Common myeloid progenitor, CD34-positive (primary cell): Measurements from ENCODE around the gene B3GAT2. TPM values are rescaled to one million over a fixed set of nuclear protein-coding genes. Genes with fewer than 3 reads are reported as not detected.
A peak's percentile ranks its signal among the peaks of the same experiment; 100 is the strongest.

Experiments used
- CTCF ChIA-PET: fragments of 350-600 bp; sonication (Branson Sonifier 250); formaldehyde crosslinking; loops from one replicate; lab custom pipeline; 2021; ENCODE audit warnings: antibody characterized with exemption; lab: Charles Lee
- POLR2A ChIA-PET: fragments of 350-600 bp; sonication (Branson Sonifier 250); formaldehyde crosslinking; loops from one replicate; lab custom pipeline; 2021; ENCODE audit warnings: antibody characterized with exemption; lab: Charles Lee
- DNase-seq, 3 donors: peaks; one replicate each; pipeline versions ENCODE4 v3.0.0 to v3.0.0-alpha.2; 2013
- H3K27ac ChIP-seq, 2 experiments: 1 replicate in 1 of 2; 2 replicates in 1 of 2; pipeline ENCODE4 v1.7.0; 2013; ENCODE audit warnings: inconsistent platforms in 2 of 2, low read length in 2 of 2, mild to moderate bottlenecking in 2 of 2, low read depth in 1 of 2, moderate library complexity in 1 of 2; ENCODE audit not compliant: severe bottlenecking in 2 of 2, insufficient read depth in 1 of 2, poor library complexity in 1 of 2
- H3K27me3 ChIP-seq, 5 experiments: replicated peaks in 2 of 5; 1 replicate in 3 of 5; 2 replicates in 2 of 5; pipeline versions ENCODE4 v1.6.1 to v1.7.0; 2013; ENCODE audit warnings: low read length in 4 of 5, mild to moderate bottlenecking in 2 of 5, moderate library complexity in 2 of 5, inconsistent platforms in 1 of 5; ENCODE audit not compliant: insufficient read depth in 5 of 5, control insufficient read depth in 4 of 5
- H3K36me3 ChIP-seq, 4 experiments: 1 replicate in 2 of 4; 2 replicates in 2 of 4; pipeline versions ENCODE4 v1.6.1 to v1.7.0; 2013; ENCODE audit warnings: low read length in 3 of 4, control low read depth in 1 of 4, mild to moderate bottlenecking in 1 of 4; ENCODE audit not compliant: control insufficient read depth in 4 of 4, insufficient read depth in 4 of 4
- H3K4me1 ChIP-seq, 4 experiments: 1 replicate in 3 of 4; 2 replicates in 1 of 4; pipeline versions ENCODE4 v1.6.1 to v1.7.1; 2013; ENCODE audit warnings: low read length in 3 of 4, mild to moderate bottlenecking in 3 of 4, control low read depth in 1 of 4, inconsistent platforms in 1 of 4, moderate library complexity in 1 of 4; ENCODE audit not compliant: control insufficient read depth in 4 of 4, insufficient read depth in 4 of 4; ENCODE audit errors: control extremely low read depth in 1 of 4
- H3K4me3 ChIP-seq, 7 experiments: 1 replicate in 4 of 7; 2 replicates in 3 of 7; pipeline versions ENCODE4 v1.5.1 to v1.7.0; 2013; ENCODE audit warnings: mild to moderate bottlenecking in 7 of 7, low read length in 6 of 7, moderate library complexity in 6 of 7, inconsistent platforms in 2 of 7, low read depth in 2 of 7, control low read depth in 1 of 7; ENCODE audit not compliant: insufficient read depth in 4 of 7, control insufficient read depth in 1 of 7; ENCODE audit errors: extremely low read depth in 1 of 7
- H3K9me3 ChIP-seq, 5 experiments: 1 replicate in 4 of 5; 2 replicates in 1 of 5; pipeline versions ENCODE4 v1.6.1 to v1.7.1; 2013; ENCODE audit warnings: low read length in 4 of 5, mild to moderate bottlenecking in 2 of 5, inconsistent platforms in 1 of 5, low read depth in 1 of 5, moderate library complexity in 1 of 5; ENCODE audit not compliant: control insufficient read depth in 4 of 5, insufficient read depth in 2 of 5; ENCODE audit errors: control extremely low read depth in 1 of 5
- WGBS: methylation state at CpG from one replicate; pipeline ENCODE4 v1.1.5; 2013; ENCODE audit not compliant: insufficient coverage; 5-methylcytosine and 5-hydroxymethylcytosine counted together
- polyA plus RNA-seq: library from polyadenylated mRNA; unstranded; fragments of 120-200 nt; gene quantifications from one replicate; pipeline ENCODE4 v1.2.1, GENCODE V29; 2013

B3GAT2 gene
- polyA plus RNA-seq = 1.3 TPM

GRCh38 chr6:70956451-70957283, at the start of gene B3GAT2:
B3GAT2 (minus strand) TSS chr6:70957060; CDS start chr6:70956429, 631 bp downstream.
- Histone ChIP-seq H3K9me3 (no peaks in the 10 kb centered on the region), H3K4me3 (peak within 1 kb of the TSS; percentile 31 to 76 (median 60)), H3K27ac (no peak within 1 kb of the TSS), H3K4me1 (peaks cover 0 to 27% (median 21%) of the 10 kb centered on the region in 4 experiments), H3K36me3 (no peaks in the 10 kb centered on the region), H3K27me3 (peaks cover 16 to 77% (median 36%) of the 10 kb centered on the region in 5 experiments)
- POLR2A ChIA-PET = no interaction called here
- 1% methylated on average over 60 of the region's 83 CpGs for WGBS
- CTCF ChIA-PET = interaction anchor here (0.7 to 2.3 kb wide), 7 partner anchors 9 to 647 kb away, joined by 3 to 5 read pairs (median 3); no protein-coding TSS in a partner anchor
- peak in 1 of 3 donors; percentile 38 for DNase-seq

- H3K4me3 ChIP-seq = no peak overlapping the region
- CTCF ChIA-PET = no interaction called here
- H3K27ac ChIP-seq = no peak overlapping the region
- H3K9me3 ChIP-seq = no peaks in the 10 kb centered on the region
- no peak for DNase-seq
- WGBS = 54% methylated on average over 4 of the region's 4 CpGs
- no peaks in the 10 kb centered on the region for H3K36me3 ChIP-seq
- H3K4me1 ChIP-seq = no peaks in the 10 kb centered on the region
- POLR2A ChIA-PET = no interaction called here
- peaks cover 0 to 3% (median 0%) of the 10 kb centered on the region in 5 experiments for H3K27me3 ChIP-seq
Measured at GRCh38 chr6:70998148-70998547, 41.3 kb upstream of the B3GAT2 start.

GRCh38 chr6:70997379-70997778, 40.5 kb upstream of the B3GAT2 start:
- 92% methylated on average over 2 of the region's 3 CpGs for WGBS
- no peaks in the 10 kb centered on the region for H3K36me3 ChIP-seq
- ChIA-PET POLR2A (no interaction called here), CTCF (no interaction called here)
- peaks cover 0 to 3% (median 0%) of the 10 kb centered on the region in 5 experiments for H3K27me3 ChIP-seq
- DNase-seq = no peak
- no peaks in the 10 kb centered on the region for H3K4me1 ChIP-seq
- H3K4me3 ChIP-seq = no peak overlapping the region
- no peak overlapping the region for H3K27ac ChIP-seq
- no peaks in the 10 kb centered on the region for H3K9me3 ChIP-seq

- H3K4me1 ChIP-seq = no peaks in the 10 kb centered on the region
- DNase-seq = no peak
- ChIA-PET CTCF (no interaction called here), POLR2A (no interaction called here)
- no peak overlapping the region for H3K4me3 ChIP-seq
- WGBS = no CpG with 5 or more reads among the region's 1 CpG
- no peak overlapping the region for H3K27ac ChIP-seq
- H3K36me3 ChIP-seq = no peaks in the 10 kb centered on the region
- H3K9me3 ChIP-seq = no peaks in the 10 kb centered on the region
- H3K27me3 ChIP-seq = peaks cover 0 to 3% (median 0%) of the 10 kb centered on the region in 5 experiments
Measured at GRCh38 chr6:70996106-70996505, 39.2 kb upstream of the B3GAT2 start.

GRCh38 chr6:70995411-70995810, 38.6 kb upstream of the B3GAT2 start:
- no peak overlapping the region for H3K4me3 ChIP-seq
- H3K4me1 ChIP-seq = no peaks in the 10 kb centered on the region
- no peaks in the 10 kb centered on the region for H3K36me3 ChIP-seq
- CTCF ChIA-PET = no interaction called here
- DNase-seq = no peak
- no peak overlapping the region for H3K27ac ChIP-seq
- H3K9me3 ChIP-seq = no peaks in the 10 kb centered on the region
- peaks cover 0 to 3% (median 0%) of the 10 kb centered on the region in 5 experiments for H3K27me3 ChIP-seq
- POLR2A ChIA-PET = no interaction called here

GRCh38 chr6:70991253-70991652, 34.4 kb upstream of the B3GAT2 start:
- Histone ChIP-seq H3K9me3 (no peaks in the 10 kb centered on the region), H3K36me3 (no peaks in the 10 kb centered on the region), H3K4me3 (no peak overlapping the region), H3K27ac (no peak overlapping the region), H3K4me1 (no peaks in the 10 kb centered on the region), H3K27me3 (peaks cover 0 to 3% (median 0%) of the 10 kb centered on the region in 5 experiments)
- ChIA-PET POLR2A (no interaction called here), CTCF (no interaction called here)
- WGBS = 100% methylated on average over 2 of the region's 2 CpGs
- DNase-seq = no peak

- CTCF ChIA-PET = no interaction called here
- no peak overlapping the region for H3K4me3 ChIP-seq
- H3K36me3 ChIP-seq = no peaks in the 10 kb centered on the region
- 65% methylated on average over 3 of the region's 4 CpGs for WGBS
- POLR2A ChIA-PET = no interaction called here
- no peaks in the 10 kb centered on the region for H3K9me3 ChIP-seq
- no peaks in the 10 kb centered on the region for H3K4me1 ChIP-seq
- DNase-seq = peak in 2 of 3 donors; percentile 8 to 17
- H3K27ac ChIP-seq = no peak overlapping the region
- no peaks in the 10 kb centered on the region for H3K27me3 ChIP-seq
Measured at GRCh38 chr6:70985156-70985555, 28.3 kb upstream of the B3GAT2 start.
